IPS DF 4.7 (cell line): Measurements from ENCODE around the gene WWP2.
"Not testable (repeated sequence)": the region's sequence is repeated elsewhere in the genome, so short reads cannot be mapped to it uniquely, and the experiment has no call there.

Experiments
- DNase-seq: peaks from one replicate; pipeline ENCODE4 v3.0.0-alpha.2; 2013; ENCODE audit warnings: low spot score; ENCODE audit errors: extremely low read depth

The WWP2 gene

GRCh38 chr16:69761983-69762813, at the start of gene WWP2:
TSS of gene WWP2 (plus strand) at chr16:69762332. CDS start at chr16:69787011, 24,679 bp downstream.
- no peak for DNase-seq

GRCh38 chr16:69712914-69713581, 49.1 kb upstream of the WWP2 start:
- no peak for DNase-seq

- DNase-seq: no peak
These were observed 45.1 kb upstream of the WWP2 start for GRCh38 chr16:69717066-69717465.

DNA sequence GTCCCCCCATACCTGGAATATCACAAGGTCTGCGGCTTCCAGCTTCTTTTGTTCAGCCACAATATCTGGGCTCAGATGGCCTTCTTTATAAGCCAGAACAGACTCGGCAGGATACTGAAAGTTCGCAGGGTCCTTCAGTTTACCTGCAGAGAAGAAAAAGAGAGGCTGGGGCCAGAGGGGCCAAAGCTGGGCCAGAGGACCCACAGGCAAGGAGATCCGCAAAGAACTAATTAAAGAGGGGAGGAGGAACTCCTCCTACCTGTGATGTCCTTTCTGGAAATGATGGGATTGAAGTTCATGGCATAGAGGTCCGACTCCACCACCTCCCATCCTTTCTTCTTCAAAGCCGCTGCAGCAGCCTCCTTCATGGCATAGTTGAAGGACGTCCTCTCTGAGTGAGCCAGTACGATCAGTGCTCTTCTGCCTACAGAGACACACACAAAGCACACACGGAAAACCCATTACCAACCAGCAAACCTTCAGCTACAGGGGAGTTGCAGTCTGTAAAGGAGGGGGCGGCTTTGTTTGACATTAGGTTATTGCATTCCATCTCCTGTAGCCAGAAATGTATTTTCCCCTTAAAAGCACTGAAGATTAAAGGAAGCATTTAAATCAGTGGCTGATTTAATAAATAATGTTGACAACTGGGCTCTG, 43.9 kb upstream of the WWP2 start:
- no peak for DNase-seq

DNA sequence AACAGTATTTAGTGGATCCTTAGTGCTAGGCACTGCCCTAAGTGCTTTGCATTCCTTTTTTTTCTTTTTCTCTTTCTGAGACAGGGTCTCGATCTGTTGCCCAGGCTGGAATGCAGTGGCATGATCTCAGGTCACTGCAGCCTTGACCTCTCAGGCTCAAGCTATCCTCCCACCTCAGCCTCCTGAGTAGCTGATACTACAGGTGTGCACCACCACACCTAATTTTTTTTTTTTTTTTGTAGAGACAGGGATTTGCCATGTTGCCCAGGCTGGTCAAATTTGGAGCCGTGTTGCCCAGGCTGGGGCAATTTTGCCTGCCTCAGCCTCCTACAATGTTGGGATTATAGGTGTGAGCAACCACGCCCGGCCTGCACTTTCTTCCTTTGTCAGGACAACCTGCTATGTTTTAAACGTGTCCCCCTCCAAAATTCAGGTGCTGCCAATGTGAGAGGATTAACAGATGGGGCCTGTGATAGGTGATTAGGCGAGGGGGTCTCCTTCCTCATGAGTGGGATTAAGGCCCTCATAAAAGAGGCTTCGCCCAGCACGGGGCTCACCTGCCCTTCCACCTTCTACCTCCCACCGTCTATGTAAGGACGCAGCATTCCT, 41.2 kb upstream of the WWP2 start:
- no peak for DNase-seq

- no peak for DNase-seq
These were observed 40.6 kb upstream of the WWP2 start for GRCh38 chr16:69721441-69721957.

DNA sequence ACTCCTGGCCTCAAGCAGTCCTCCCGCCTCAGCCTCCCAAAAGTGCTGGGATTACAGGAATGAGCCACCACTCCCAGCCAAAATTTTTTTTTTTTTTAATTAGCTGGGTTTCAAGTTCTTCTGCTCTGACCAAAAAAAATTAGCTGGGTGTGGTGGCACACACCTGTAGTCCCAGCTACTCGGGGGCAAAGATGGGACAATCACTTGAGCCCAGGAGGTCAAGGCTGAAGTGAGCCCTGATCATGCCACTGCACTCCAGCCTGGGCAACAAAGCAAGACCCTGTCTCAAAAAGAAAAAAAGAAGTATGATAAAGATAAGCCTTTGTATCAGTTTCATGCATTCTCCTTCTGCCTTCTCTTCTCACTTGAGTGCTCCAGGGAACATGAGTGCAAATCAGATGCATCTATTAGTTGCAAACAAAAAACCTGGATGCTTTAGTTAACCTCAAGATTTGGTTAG, 37.7 kb upstream of the WWP2 start:
- no peak for DNase-seq

- no peak for DNase-seq
These were observed 37.1 kb upstream of the WWP2 start for GRCh38 chr16:69724981-69725479.

- DNase-seq: no peak
These were observed 36.4 kb upstream of the WWP2 start for GRCh38 chr16:69725480-69726312.

GRCh38 chr16:69726313-69727060, 35.6 kb upstream of the WWP2 start, which contains the start of gene NQO1:
TSS of gene NQO1 (minus strand) at chr16:69726560. CDS start at chr16:69726439, 121 bp downstream.
- peak; percentile 79 for DNase-seq

DNA sequence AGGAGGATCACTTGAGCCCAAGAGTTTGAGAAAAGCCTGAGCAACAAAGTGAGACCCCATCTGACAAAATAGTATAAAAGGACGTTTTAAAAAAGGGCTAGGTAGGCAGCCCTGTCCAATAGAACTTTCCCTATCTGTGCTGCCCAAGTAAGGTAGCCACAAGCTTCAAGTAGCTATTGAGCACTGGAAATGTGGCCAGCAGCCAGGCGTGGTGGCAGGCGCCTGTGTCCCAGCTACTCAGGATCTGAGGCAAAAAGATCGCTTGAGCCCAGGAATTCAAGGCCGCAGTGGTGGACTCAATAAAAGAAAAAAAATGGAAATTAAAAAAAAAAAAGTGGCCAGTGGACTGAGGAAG, 34.2 kb upstream of the WWP2 start:
- DNase-seq: no peak

- not testable (repeated sequence) for DNase-seq
These were observed 33.1 kb upstream of the WWP2 start for GRCh38 chr16:69729030-69729429.

- DNase-seq: not testable (repeated sequence)
These were observed 30.9 kb upstream of the WWP2 start for GRCh38 chr16:69731280-69731679.

DNA sequence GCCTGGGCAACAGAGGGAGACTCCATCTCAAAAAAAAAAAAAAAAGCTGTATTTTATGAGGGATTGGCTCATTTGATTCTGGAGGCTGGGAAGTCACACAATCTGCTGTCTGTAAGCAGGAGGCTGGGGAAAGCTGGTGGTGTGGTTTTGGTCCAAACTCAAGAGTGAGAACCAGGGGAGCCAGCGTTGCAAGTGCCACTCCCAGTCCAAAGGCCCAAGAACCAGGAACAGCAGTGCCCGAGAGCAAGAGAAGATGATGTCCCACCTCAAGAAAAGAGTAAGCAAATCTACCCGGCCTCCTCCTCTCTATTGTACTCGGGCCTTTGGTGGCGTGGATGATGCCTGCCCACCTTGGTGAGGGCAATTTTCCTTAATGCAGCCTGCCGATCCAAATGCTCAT, 30.0 kb upstream of the WWP2 start:
- no peak for DNase-seq

GRCh38 chr16:69741519-69741918, 20.6 kb upstream of the WWP2 start:
- DNase-seq: no peak

DNA sequence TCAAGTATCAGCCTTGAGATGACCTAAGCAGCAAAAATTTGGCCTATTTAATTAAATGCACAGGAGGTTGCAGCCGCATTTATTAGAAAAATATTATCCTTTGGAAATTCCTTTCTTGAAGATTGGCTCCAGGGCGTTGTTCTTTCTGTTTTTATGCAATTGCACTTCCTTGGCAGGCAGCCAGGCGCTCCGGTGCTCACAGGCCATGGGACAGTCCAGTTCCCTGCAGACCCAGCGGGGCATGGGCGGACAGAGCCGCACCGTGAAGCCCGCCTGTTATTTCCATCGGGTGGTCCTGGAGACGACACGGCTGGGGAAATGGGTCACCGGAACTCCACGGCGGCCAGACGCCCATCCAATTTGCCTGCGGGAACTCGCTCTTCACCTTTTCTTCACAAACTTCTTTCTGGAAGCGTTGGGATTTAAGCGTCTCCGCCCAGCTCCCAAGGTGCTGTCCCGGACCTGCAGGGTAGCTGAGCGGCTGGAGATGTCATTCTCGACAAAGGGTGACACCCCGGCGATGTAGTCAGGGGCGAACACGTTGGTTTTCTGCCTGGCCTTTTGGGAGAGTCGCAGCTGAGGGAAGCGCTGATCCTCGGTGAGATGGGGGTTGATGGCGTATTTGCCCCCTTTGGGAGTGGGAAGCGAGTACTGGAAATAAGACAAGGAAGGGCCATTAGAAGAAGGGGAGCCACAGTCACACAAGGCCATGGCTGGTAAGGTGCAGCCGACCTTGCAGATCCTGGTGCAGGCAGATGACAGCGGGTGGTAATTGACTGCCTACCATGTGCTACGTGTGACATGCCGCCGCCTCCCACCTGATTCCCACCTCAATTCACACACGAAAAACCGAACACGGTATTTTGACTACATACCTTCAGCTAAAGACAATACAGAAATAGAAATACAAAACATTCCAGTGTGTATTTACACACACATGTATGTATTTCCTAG, 19.9 kb upstream of the WWP2 start:
- DNase-seq: no peak

DNA sequence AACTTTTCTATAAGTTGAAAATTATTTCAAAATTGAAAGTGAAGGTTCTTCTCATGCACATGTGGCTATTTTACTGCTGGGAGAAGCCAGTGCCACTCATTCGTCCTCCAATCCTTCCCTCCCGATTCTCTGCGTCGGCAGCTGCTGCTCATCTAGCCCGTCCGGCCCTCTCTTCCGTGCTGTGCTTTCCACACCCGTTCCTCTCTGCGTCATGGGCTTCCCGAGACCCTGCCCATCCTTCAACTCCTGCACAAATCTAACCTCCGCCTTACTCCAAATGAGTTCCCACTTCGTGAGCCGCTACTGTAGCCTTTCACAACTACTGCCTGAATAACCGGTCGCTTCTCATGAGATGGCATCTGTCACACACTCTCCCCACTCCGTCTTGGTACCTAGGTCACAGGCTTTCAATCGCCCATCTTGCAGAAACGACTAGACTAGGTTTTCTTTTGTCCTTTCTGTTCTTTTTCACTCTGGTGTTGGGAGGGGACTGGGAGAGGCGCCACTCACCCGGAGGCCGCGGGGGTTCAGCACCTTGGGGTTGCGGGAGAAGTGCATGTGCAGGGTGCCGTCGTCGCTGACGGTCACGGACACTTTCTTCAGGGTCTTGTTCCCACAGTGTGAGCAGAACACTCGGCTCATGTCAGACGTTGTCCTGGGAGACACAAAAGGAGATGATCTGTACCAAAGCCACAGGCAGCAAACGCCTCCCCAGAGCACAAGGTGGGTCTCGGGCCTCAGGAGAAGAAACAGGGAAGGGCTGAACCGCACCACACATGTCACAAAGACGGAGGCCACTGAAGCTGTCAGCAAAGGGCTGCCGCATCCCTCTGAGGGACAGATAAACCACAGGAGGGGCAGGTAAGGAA, 17.5 kb upstream of the WWP2 start:
- no peak for DNase-seq

- DNase-seq: no peak
These were observed 16.9 kb upstream of the WWP2 start for GRCh38 chr16:69745232-69745612.
